HG02571 (cell line): ENCODE data around the gene PARD6G.
A peak's percentile ranks its signal among the peaks of the same experiment; 100 is the strongest.

Source experiments
- ATAC-seq: cut with Tn5 transposase; IDR thresholded peaks from one replicate; pipeline ENCODE4 v1.9.1; 2021; ENCODE audit warnings: mild to moderate bottlenecking, moderate library complexity; ENCODE audit not compliant: unreplicated experiment

PARD6G gene

DNA sequence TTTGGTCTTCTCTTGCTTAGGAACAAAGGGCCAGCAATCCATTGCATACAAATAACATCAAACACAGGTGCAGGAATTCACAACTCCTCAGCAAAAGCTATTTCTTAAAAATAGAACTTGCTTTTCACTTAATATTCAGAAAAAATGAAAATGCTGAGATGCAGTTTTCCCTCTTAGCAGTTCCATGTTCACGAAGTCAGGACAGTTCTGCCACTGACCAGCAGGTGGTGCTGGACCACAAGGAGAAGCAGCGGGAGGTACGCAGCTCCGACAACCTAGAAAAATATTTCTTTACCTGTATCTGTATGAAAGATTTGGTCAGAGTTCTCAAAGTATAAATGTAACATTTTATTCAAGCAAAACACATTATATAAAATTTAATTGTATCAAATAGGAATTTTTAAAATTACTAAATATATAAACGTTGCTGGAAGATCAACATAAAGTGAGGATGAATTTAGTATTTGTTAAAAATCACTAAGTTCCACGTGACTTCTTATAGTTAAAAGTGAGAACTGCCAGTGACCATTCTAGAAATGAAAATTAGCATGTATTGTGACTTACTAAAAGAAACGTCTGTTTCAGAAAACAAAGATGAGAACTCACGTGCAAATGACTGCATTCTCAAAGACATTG lies 89.5 kb downstream of the PARD6G start:
- ATAC-seq, result no peak

DNA sequence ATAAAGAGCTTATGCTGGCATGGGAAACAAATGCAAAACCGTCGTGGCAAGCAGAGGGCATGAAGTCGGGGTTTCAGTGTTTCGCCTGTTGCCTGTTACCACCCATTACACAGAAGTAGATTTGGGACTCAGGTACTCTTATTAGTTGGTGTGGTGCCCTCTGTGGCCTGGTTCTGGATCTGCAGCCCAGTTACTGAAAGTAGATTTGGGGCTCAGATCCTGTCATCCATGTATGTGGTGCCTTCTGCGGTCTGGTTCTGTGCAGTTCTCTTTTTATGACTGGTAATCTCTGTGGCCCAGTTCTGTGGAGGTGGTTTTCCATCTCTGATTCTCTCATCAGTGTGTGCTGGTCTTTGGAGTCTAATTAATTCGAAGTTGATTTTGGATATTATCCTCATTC lies 93.0 kb downstream of the PARD6G start:
- peak; percentile 61 for ATAC-seq

DNA sequence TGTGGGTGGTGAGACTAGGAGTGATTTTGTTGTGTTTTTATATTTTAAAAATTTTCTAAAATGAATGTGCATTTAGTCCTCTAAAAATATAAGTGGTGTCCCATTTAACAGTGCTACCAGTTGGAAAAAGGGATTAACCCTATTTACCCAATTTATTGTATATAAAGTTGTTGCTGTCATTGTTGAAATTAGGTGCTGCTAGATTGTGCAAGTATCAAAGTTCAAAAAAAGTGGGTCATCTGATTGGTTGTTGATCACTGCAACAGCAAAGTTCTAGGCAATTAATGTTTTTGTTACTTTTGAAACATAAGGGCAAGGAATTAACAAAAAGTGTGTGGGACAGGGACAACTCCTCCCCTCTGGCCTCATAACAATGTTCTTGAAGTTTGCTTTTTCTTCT lies 97.6 kb downstream of the PARD6G start:
- no peak for ATAC-seq

DNA sequence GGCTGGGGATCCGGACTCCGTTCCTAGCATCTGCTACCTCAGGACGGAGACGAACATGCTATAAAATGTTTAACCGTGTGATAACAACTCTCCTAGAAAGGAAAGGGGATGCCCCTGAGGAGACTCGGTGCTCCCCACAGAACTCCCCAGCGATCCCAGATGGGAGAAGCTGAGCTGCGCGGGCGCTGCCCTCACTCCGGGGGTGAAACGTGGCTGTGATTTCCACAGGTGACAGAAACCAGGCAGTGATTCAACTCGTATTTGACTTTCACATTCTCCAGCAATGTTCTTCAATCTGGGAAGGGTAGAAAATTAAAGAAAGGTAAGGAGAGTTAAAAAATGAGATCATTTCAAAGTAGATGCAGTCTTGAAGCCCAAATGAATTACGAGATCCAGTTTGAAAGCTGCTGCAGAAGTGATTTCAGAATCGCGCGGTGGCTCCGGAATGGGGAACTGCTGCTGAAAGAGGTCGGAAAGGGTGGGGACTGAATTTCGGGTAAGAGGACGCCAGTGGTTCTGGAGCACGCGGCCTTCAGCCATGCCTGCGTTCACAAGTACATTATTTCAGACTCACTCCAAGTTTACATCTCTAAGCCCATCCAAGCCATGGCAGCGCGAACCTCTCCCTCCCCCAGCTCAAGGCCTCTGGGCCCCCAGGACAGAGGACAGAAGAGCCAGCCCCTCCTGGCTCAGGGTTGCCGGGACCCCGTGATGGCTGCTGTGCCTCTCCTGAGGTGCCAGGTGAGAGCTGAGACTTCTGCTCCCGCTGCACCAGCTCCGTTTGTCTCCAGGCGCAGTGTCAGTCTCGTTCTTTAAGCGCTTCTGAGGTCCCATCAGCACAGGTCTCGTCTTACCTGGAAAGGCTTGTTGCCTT lies 98.8 kb downstream of the PARD6G start:
- ATAC-seq, result no peak

DNA sequence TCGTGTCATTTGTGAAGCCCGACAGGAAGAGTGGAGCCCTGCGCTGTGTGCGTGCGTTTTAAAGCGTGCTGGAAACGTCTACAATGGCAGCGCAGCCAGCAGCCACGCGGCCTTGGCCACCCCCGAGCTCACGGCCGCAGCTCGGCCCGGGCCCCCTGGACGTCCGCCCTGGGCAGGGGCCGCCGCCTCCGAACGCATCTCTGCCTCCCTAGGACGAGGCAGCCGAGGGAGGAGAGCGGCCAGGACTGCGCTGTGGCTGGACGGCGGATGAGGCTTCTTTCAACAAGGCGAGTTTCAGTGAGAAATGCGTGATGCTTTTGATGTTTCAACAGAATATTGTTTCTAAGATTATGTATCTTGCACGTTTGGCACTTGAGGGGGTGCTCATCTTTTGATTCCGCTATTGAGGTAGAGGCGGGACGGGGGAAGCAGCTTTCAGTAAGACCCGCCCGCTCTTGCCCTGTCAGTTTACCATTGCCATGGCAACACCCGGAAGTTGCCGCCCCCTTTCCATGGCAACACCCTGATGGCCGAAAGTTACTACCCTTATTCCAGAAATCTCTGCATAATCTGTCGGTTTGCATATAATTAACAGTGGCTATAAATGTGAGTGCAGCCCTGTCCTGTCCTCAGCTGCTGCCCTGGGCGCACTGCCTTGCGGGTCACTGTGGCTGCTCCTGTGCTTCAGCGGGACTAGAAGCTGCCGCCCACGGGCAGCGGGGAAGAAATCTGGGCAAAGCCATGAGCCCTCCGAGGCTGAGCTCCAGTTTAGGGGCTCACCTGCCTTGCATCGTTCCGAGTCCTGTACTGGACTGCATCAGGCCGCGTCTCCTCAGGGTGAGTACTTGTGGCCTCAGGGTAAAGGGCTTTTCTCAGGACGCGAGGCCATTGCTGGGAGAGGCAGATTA lies 99.6 kb downstream of the PARD6G start:
- ATAC-seq, result peak; percentile 92

DNA sequence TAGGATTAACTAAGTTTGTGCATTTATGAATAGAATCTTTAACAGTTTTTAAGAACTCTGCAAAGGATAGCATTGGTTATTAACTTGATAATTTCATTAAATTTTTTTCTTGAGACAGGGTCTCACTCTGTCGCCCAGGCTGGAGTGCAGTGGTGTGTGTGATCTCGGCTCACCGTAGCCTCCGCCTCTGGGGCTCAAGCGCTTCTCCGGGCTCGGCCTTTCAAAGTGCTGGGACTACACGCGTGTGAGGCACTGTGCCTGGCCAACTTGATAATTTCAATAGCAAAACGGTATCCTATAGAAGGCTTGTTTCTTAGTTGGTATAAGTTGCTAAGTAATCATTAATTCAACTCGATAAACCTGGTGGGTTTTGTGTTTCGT lies 100.3 kb downstream of the PARD6G start:
- peak; percentile 25 for ATAC-seq

DNA sequence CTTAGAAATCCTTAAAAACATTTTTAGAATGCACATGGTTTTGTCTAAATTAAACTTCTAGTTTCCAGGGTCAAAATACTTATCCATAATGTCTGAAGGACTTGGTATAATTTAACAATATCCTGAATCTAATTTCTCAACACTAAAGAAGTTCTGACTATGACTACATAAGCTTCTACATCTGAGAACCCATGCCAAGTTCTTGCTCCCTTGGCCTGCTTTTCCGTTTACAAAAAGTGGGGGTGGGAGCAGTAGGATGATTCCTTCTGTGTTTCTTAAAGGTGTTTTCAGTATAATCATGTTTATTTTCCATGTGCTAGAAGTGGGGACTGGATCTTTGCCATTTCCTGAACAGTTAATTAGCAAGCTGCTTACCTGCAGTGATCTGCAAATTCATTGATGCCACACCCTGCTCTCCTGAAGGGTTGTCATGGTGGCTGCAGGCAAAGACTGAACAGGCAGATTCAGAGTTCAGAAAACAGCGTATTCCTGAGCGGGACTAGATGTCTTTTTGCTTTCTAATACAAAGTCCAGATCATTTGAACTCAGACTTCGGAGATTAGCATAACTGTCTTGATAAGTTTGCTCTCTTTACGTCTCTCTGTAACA lies 102.0 kb downstream of the PARD6G start:
- no peak for ATAC-seq

DNA sequence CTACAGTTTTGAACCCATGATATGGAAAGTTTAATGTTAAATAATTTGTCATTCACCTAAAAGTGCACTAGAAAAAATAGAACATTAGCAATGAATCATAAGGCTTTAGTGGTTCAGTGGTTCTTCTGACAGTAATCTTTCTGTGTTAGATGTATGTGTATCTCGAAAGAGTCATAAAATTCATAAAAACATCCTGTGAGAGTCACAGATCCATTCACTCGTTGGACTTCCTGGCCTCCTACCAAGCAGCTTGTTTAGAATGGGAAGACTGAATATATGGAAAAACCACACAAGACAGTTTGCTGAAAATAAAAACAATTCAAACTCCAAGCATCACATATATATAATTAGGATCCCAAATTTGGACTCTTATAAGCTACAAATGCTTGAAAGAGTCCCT lies 103.4 kb downstream of the PARD6G start:
- ATAC-seq, result no peak

DNA sequence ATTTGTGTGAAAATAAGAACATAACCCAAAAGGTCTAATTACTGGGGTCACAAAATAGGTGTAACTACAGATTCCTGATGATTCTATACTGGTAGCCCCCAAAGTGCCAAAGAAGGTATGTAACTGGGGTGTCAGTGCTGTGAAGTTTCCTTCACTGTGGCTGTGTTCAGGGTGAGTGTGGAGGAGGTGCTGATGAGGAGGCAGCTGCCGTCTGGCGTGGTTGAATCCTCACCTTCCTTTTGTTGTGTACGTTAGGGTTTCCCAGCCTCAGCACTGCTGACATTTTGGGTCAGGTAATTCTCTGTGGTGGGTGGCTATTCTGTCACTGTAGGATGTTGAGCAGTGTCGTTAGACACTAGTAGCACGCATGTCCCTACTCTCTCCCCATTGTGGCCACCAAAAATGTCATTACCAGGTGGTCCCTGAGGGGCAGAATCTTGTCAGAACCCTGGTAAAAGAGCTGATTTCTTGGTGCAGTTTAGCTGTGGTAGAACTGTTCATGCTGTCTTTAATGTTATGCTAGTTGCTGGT lies 106.8 kb downstream of the PARD6G start:
- ATAC-seq, result no peak

DNA sequence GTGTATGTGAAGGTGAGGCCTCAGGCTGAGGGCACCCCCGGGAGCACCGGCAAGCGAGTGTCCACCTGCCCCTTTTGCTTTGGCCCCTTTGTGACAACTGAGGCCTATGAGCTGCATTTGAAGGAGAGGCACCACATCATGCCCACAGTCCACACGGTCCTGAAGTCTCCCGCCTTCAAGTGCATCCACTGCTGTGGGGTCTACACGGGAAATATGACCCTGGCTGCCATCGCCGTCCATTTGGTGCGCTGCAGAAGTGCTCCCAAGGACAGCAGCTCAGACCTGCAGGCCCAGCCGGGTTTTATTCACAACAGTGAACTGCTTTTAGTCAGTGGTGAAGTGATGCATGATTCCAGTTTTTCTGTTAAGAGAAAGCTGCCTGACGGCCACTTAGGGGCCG lies 109.3 kb downstream of the PARD6G start:
- no peak for ATAC-seq

DNA sequence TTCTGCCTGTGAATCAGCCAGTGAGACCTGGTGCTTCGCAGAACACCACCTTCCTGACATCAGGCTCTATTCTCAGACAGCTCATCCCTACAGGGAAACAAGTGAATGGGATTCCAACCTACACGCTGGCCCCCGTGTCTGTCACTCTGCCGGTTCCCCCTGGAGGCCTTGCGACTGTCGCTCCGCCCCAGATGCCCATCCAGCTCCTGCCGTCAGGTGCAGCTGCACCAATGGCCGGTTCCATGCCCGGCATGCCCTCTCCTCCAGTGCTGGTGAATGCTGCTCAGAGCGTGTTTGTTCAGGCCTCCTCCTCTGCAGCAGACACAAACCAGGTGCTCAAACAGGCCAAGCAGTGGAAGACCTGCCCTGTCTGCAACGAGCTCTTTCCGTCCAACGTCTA lies 110.2 kb downstream of the PARD6G start:
- no peak for ATAC-seq

DNA sequence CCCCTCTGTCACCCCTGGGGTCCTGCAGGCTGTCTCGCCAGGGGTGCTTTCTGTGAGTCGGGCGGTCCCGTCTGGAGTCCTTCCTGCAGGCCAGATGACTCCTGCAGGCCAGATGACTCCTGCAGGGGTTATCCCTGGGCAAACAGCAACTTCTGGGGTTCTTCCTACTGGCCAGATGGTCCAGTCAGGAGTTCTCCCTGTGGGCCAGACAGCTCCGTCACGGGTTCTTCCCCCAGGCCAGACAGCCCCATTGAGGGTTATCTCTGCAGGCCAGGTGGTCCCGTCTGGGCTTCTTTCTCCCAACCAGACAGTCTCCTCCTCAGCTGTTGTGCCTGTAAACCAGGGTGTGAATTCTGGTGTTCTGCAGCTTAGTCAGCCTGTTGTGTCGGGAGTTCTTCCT lies 110.6 kb downstream of the PARD6G start:
- ATAC-seq, result no peak

DNA sequence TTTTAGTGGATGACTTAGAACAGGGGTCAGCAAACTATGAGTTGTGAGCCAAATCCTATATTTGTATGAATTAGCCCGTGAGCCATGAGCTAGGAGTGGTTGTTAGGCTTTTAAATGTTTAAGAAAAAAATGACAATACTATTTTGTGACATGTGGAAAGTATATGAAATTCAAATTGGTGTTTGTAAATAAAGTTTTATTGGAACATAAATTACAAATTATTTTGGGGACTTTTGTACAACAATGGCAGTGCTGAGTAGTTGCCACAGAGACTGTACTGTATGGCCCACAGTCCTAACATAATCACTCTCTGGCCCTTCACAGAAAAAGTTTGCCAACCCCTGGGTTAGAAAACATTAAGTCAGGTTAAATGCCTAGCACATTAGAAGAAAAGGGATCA lies 112.2 kb downstream of the PARD6G start:
- no peak for ATAC-seq

DNA sequence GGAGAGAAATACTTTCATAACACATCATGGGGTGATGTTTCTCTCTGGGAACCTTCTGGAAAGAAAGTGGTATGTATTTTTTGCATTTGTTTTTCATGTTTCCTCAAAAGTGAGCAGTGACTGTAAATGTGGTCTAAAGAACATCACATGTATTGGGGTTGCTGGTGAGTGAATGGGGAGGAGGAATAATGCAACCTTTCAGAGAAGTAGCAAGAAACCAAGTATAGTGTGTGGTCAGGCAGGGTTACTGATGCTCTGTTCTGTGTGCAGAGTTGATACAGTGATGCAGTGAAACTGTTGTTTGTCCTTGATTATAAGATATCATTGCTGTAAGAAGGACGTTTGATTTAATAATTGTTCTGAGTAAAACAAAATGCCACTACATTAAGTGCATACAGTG lies 114.2 kb downstream of the PARD6G start:
- no peak for ATAC-seq

DNA sequence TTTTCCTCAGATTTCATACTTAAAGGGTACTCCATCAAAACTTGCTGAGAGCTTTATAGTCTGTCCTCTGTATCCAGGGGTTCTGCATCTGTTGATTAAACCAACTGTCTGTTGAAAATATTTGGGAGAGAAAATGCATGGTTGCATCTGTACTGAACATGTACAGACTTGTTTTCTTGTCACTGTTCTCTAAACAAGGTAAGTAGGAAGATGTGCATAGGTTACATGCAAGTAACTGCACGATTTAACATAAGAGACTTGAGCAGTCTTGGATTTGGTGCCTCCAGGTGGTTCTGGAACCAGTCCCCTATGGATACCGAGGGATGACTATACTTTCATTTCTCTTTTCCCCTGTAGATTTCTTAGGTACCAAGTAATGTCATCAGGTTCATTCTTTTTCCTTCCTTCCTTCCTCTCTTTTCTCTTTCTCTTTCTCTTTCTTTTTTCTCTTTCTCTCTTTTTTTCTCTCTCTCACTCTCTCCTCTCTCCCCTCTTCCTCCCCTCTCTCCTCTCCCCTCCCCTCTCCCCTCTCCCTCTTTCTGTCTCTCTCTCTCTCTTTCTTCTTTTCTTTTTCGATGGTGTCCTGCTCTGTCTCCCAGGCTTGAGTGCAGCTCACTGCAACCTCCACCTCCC lies 115.0 kb downstream of the PARD6G start:
- no peak for ATAC-seq

DNA sequence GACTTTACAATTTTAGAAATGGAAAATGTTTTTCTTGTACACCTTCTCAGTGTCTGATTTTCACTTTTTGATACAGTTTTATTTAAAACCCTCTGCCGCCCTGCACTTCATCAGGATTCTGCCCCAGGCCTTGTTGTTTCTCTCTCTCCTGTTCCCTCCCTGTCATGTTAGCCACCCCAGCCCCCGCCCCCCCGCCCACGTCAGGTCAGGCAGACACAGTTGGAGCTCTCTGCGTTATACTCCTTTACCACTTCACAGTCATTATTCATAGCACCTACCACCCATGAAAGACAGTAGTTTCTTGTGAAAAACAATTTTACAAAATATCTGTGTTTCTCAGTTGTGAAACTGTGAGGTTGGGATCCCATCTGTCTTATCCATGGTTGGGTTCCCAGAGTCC lies 116.8 kb downstream of the PARD6G start:
- no peak for ATAC-seq

DNA sequence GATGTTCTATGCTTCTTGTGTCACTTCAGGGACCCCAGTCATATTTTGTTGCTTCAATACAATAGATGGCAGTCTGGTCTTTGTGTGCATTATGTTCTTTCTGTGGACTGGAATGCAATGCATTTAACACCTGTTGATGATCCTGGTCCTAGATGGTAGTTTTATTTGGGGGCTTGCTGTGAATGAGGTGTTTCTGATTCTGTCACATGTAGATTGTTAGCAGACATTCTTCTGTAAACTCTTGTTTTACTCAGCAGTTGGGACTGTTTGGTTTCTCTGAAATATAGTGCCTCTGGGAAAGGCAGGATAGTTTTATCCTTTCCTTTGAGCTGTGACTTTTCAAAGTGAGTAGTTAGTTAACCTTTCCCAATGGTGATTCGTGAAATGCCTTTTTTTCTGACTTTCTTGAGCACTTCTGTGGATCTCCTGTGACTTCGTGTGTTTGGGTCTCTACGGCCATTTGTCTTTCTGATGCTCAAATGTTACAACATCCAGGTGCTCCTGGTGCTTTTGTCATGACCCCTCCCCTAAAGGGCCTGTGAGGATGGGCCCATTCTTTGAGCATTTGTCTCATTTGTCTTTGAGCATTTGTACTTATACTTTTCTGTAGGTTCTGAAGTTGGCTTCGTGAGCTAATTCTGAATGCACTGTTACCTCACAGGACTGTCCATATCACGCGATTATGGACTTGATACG lies 117.5 kb downstream of the PARD6G start:
- no peak for ATAC-seq

DNA sequence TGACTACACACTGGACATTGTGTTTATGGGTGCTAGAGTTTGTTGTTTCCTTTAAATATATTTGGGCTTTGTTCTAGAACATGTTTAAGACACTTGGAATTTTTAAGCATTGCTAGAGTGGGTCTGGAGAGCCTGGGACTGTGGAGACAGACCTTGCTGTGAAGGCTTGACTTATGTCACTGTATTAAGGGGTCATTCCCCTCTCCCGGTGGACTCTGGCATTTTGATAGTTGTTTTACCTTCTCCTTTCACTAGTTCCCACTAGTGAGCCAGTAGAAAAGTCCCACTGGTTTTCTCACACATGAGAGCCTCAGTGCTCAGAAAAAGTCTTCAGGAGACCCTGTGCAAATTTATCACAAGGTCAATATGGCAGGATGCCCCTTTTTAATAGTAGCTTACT lies 119.7 kb downstream of the PARD6G start:
- no peak for ATAC-seq

DNA sequence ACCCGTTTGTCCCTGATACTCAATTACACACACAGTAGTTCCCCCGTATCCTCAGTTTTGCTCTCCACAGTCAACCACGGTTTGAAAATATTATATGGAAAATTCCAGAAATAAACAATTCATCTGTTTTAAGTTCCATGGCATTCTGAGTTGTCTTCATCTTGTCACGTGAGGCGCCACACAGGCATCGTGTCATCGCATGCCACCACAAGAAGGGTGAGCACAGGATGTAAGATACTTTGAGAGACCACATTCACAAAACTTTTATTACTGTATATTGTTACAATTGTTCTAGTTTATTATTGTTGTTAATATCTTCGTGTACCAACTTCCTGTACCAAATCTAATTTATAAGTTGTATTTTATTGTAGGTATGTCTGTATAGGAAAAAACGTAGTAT lies 120.5 kb downstream of the PARD6G start:
- ATAC-seq, result no peak

DNA sequence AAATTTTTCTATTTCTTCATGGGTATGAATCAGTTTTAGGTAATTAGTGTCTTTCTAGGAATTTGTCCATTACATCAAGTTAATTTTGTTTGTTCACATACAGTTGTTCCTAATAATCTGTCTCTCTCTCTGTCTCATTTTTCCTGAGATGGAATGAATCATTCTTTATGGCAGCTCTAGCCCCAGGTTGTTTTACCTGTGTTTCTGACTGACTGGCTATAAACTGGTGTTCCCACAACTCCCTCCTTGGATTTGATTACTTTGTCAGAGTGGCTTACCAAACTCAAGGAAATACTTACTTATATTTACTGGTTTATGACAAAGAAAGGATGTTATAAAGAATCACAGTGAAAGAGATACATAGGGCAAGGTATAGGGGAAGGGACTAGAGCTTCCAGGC lies 123.2 kb downstream of the PARD6G start:
- no peak for ATAC-seq
